HG03095 (cell line): Measurements from ENCODE around the gene FGD6.
"Not testable (repeated sequence)": the region's sequence is repeated elsewhere in the genome, so short reads cannot be mapped to it uniquely, and the experiment has no call there.

Source experiments
- ATAC-seq: cut with Tn5 transposase; IDR thresholded peaks from one replicate; pipeline ENCODE4 v1.9.1; 2021; ENCODE audit warnings: moderate library complexity; ENCODE audit not compliant: unreplicated experiment

The FGD6 gene

DNA sequence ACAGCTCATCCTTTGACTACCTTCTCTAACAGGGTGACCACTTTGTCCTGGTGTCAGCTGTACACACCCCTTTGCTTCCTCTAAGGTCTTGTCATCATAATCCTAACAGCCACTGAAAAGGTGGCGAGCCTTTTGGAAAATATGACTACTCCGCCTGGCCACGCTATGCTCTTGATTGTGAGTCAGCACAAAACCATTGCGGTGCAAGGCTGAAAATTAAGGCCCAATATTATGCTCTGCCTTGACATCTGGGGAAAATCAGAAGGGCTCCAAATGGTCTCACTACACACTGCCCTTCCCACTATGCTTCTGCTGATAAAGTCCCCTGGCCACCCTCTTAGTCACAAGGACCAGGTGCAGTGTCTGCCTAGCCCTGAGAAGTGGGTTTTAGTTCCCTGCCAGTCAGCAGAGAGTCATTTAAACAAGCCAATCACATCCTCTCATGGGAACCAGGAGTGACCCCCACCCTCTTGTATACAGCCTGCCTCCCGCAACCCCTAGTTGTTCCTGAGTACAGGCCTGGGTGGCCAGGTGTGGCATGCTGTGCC is 34.3 kb downstream of the FGD6 start:
- ATAC-seq: no peak

DNA sequence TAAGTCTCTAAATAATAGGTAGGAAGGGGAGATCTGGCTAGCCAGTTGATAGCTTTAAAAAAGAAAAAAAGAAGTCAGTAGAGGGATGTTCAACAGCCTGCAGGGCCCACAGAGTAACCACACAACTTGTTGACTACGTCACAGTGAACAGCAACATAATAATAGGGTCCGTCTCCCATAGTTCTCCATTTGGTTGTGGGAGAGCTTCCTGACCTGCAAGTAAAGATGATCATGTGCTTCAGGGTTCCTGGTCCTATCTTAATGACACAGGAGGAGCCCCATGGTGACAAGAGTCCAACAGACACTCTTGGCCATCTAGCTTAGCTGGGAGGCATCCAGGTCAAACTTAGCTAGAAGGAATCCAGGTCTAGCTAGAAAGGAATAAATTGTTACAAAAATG is 36.2 kb downstream of the FGD6 start:
- no peak for ATAC-seq

DNA sequence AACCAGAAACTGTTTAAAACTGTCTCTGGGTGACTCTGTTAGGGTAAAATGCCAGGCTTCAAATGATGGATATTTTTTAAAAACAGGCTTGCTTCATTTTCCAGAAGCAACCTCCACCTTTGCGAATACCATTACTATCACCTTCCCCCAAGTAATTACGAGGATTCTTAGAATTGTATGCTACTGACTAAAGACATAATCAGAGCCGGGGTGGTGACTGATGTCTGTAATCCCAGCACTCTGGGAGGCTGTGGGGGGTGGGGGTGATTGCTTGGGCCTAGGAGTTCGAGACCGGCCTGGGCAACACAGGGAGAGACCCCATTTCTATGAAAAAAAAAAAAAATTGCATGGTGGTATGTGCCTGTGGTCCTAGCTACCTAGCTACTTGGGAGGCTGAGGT is 38.3 kb downstream of the FGD6 start:
- ATAC-seq: no peak

DNA sequence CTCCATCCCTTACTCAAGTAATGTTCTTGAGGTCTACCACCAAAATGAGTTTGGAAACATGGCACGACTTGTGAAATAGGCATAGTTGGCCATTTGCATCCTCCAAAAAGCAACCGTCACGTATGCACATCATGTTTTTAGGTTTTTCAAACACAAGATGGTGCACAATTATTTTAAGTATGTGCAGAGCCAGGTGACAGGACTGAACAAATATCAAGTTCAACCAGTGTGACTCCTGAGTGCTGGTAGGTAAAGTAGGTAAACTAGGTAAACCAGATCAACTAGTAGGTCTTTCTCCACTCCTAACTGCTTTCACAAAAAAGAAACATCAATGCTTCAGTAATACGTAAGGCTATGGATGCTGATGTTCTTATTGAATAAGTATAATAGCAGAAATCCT is 39.1 kb downstream of the FGD6 start:
- ATAC-seq: no peak

DNA sequence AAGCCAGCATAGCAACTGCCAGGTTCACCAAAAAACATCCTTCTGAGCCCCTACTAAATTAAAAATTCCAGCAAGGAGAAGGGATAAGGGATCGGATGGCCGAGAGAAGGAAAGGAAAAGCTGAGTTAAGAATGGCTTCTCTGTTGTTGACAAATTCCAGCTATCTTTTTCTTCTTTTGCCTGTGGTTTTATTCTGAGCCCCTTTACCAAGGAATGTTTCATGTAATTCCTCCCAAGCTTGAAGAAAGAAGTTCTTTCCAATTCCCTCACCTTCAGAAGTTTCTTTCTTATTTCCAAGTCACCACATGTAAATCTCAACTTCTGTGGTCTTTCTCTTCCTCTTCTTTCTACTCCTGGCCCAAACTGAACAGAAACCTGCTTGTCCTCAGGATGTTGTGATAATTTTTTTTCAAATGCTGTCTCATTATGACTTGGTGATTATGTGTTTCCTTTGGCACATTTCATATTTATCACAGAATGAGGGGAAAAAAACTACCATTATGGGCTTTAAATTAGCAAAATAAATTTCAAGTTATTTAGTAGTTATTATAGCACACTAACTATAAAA is 40.0 kb downstream of the FGD6 start:
- ATAC-seq: no peak

DNA sequence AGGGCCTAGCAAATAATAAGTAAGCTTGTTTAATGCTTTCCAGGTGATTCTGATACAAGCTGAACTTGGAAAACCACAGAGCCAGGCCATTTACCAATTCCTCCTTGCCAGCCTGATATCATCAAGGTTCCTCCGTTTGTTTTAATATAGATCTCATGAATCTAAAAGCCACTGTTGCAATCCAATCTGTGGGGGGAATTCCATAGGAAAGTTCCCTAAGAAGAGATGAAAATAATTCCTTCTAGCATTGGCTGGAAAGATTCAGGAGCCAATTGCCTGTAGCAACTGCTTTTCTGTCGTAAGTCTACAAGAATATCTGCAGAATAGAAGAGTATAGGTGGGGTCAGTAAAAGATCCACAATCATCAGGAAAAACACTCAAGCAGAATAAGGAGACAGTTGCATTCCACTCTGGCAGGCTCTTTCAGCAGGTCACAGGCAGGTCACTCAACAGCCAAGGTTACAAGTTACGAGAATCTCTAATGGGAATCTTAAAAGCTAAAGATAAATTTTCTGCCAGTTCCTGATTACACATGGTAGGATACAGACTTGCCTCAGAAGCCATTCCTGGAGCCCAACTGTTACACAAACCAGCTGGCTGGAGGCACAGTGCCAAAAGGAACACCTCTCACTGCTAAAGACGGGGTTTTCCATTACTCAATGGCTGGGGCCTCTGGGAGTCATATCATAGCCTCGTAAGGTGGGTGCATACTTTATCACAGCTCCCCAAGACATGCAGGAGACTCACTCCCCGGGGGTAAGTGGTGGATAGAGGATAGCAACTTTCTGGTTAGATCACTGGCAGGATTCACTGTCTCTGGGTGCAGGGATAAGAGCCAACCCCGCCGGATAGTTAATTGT is 43.6 kb downstream of the FGD6 start:
- ATAC-seq: no peak

DNA sequence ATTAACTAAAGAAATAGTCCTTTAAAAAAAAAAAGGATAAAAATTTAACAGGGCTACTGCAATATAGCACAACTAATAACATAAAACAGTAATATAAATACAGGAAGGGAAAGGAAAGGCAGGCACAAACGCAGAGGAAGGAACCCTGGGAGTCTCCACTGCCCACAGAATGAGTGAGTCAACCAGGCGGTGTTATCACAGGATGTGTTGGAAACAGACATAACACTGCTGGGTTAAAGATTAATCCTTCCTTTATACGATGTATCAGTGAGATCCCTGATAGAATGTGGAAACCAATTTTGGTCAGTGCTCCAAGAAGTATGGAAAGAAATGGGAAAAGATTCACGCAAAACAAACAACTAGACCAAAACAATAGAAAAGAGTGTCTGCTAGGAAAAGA is 47.9 kb downstream of the FGD6 start:
- ATAC-seq: no peak

DNA sequence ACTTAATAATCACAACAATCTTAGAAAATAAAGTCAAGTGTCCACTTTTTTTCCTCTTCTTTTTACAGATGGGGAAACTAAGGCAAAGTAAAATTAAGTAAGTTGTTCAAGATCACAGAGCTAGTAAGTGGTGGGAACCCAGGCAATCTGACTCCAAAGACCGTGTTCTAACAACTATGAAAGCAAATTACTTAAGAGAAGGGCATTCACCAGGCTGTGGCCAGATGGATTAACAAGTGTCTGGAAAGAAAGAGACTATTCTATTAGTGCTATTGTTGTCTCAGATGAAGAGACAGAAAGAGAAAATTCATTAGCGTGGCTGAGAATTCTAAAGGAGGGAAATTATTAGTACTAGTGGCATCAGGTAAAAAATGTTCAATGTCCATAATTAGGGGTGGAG is 48.5 kb downstream of the FGD6 start:
- ATAC-seq: no peak

DNA sequence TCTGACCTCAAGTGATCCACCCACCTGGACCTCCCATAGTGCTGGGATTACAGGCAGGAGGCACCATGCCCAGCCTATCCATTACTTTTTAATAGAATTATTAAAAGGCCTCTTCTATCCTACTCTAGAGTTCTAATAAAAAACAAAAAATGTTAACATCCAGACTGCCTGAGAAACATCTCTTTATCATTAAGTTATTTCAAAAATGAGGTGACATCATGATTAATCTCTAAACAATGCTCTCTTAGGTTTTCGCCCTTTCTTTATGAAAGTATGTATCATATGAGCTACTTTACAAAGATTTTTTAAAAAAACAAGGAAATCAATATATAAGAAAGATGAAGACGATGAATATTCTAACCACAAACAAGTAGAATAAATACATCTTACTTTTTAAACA is 52.6 kb downstream of the FGD6 start:
- no peak for ATAC-seq

DNA sequence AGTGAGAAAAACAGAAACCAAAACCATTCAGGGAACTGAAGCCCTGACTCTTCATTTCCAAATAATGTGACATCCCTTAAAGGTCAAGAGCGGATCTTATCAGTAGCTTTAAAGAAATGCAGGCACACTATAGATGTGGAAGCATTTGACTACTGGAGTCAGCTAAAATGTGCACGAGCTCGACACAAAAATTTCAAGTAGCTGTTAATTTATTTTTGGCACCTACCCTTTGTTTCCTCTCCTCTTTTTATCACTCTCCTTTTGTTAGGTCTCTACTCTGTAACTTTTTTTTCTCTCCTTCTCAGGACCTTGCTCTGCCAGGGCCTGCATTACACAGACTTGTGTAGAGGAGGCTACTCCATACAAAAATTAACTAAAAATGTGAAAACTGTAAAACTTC is 58.3 kb downstream of the FGD6 start:
- ATAC-seq: no peak

DNA sequence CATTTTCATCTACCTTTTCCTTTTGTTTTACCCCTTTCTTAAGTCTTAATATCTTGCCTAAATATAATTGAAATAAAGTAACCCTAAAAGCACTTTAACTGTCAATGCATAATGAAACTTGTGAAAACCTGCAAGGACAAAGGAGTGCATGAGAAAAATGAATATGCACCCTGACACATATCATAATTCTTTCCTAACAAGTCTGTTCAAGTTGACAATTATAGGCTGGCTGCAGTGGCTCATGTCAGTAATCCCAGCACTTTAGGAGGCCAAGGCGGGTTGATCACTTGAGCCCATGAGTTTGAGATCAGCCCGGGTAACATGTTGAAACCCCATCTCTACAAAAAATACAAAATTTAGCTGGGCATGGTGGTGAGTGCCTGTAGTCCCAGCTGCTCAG is 65.4 kb downstream of the FGD6 start:
- no peak for ATAC-seq

DNA sequence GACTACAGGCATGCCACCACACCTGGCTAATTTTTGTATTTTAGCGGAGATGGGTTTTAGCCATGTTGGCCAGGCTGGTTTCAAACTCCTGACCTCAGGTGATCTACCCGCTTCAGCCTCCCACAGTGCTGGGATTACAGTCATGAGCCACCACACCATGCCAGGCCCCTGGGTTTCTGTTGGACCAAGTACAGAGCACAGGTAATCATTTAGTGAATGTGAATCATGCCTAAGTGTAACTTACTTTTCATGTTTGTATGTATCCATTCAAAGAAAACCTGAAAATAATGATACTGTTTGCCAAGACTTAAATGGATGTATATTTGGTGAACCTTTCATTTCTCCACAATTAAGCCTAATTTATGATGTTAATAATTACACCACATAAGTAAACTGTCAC is 65.9 kb downstream of the FGD6 start:
- ATAC-seq: no peak

DNA sequence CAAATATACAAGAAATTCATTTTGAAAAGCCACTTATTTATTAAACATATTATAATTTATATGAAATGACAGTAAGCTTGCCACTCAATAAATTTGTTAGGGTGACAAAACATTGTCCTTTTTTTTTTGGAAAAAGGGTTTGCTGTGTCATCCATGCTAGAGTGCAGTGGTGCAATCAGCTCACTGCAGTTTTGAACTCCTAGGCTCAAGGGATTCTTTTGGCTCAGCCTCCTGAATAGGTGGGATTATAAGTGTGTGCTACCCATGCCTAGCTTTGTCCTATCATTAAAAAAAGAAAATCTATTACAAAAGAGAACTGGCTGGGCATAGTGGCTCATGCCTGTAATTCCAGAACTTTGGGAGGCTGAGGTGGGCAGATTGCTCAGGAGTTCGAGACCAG is 66.8 kb downstream of the FGD6 start:
- no peak for ATAC-seq

DNA sequence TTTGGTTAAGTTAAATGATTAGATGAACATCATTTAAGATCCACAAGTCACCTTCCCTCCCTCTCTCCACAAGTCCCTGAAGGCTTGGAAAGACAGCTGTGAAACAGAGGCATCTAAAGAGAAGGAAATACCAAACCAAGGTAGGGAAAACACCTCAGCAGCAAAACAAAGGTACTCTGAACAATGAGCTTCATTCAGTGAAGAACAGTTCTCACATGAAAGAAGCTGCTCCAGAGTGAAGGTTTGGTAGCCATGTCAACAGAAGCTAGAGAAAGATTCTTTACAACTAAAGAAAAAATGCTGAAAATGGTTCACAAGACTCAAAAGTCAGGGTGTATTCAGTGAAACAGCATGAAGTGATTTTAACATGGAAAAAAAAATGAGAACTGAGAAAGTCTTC is 69.4 kb downstream of the FGD6 start:
- no peak for ATAC-seq

DNA sequence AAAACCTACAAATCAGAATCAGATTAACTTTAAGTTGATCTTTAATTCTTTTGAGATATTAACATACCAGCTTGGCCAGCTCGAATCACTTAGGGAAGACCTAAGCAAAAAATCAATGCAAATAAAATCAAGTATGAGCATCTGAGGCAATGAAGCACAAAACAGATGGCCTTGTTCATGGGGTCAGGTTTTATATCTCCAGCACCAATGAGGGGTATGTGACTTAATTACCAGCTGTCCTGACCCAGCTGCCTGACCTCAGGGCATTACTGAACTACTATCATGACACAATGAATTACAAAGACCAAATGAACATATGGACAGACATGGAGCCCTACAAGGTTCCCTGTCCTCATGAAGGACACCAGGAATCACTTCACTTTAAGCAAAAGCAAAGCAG is 70.5 kb downstream of the FGD6 start:
- no peak for ATAC-seq

DNA sequence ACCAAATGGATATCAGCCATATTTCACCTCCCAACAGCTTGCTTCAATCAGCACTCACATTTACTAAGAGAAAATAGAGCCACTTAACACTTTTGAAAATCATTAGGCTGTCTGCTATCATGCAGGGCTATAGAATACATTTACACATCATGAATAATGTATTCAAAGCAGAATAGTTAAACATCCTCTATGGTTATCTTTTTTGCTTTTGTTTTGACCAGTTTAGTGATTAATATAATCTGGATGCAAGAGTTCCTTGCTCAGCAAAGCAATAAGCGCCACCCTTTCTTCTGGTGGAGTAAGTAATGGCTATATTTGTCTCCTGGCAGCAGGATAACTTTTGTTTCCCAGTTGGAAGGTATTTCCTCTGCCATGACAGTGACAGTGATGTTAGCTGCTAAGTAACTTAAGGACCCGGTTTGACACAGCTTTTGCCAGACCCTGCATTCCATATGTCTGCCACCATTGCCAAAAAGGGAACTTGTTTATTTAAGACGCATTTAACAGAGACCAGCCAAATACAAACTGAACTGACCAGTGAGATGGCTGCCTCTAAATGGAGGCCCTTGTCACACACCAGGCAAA is 73.6 kb downstream of the FGD6 start:
- ATAC-seq: no peak

DNA sequence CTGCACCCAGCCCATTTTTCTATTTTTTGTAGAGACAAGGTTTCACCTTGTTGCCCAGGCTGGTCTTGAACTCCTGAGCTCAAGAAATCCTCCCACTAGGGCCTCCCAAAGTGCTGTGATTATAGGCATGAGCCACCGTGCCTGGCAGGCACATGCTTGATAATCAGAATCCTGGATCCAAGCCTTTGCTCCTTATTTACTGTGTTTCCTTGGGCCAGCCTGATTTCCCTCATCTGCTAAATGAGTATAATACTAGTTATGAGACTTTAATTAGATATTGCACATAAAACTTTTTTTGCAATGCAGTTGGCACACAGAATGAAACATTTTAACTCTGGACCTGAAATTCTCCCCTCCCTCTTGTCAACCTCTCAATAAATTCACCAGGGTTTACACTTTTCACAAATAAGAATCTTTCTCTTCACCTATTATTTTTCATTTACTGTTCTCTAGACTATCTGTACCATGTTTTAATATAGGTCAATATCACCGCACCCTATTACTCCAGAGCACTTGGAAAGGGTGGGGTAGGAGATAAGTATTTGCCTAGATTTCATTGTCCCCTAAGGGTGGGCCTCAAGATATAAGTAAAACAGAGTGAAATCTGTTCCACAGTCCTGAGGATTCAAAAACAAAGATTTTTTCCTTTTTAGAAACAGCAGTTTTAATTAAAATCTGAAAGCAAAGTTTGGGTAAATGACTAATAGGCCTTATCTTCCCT is 74.7 kb downstream of the FGD6 start:
- ATAC-seq: no peak

DNA sequence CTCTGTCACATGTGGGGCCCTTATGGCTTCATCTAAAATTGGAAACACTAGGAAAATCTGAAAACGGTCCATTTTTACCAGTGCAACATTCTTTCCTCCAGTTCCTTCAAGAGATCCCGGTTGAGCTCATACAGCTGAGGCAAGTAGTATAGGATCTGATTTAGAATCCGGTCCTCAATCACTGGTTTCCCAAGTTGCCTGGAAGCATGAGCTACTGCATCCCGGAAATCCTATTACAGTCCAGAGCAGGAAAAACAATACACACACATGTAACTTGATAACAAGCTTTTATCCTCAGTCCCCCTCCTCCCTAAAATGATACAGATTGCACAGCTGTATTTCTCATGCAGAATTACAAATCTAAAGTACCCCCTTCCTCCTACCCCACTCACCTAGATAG is 76.0 kb downstream of the FGD6 start:
- ATAC-seq: no peak

DNA sequence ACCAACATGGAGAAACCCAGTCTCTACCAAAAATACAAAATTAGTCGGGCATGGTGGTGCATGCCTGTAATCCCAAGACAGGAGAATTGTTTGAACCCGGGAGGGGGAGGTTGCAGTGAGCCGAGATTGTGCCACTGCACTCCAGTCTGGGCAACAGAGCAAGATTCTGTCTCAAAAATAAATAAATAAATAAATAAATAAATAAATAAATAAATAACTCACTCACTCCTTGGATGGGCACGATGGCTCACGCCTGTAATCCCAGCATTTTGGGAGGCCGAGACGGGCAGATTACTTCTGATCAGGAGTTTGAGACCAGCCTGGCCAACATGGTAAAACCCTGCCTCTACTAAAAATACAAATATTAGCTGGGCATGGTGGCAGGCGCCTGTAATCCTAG is 79.2 kb downstream of the FGD6 start:
- not testable (repeated sequence) for ATAC-seq

DNA sequence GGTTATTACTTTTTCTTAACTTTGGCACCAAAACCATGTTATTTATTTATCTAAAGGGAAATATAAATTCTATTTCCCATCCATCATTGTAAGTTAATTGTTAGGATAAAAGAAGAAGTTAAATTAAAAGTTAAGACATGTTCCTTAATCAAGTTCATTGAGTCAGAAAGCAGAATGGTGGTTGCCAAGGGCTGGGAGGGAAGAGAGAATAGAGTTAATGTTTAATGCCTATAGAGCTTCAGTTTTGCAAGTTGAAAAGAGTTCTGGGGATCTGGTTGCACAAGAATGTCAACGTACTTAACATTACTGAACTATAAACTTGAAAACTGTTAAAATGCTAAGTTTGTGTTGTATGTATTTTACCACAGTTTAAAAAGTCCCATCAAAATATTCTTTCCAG is 80.7 kb downstream of the FGD6 start:
- no peak for ATAC-seq

DNA sequence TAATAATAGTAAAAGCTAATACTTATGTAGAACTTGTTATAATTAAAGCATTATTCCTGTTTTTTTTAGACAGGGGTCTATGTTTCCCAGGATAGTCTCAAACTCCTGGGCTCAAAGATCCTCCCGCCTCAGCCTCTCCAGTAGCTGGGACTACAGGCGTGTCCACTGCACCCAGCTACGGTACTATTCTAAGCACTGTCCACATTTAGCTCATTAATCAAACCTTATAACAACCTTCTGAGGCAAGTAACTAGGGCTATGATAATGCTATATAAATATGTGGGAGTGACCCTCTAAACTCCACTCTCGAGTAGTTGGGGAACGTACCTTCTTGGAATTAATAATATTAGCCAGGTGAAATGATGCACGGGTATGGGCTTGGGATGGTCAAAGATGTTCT is 83.2 kb downstream of the FGD6 start:
- ATAC-seq: no peak
